ENCODE results near the gene FAM193A.
"Not testable (repeated sequence)": the region's sequence is repeated elsewhere in the genome, so short reads cannot be mapped to it uniquely, and the experiment has no call there.

The FAM193A gene, protein sequence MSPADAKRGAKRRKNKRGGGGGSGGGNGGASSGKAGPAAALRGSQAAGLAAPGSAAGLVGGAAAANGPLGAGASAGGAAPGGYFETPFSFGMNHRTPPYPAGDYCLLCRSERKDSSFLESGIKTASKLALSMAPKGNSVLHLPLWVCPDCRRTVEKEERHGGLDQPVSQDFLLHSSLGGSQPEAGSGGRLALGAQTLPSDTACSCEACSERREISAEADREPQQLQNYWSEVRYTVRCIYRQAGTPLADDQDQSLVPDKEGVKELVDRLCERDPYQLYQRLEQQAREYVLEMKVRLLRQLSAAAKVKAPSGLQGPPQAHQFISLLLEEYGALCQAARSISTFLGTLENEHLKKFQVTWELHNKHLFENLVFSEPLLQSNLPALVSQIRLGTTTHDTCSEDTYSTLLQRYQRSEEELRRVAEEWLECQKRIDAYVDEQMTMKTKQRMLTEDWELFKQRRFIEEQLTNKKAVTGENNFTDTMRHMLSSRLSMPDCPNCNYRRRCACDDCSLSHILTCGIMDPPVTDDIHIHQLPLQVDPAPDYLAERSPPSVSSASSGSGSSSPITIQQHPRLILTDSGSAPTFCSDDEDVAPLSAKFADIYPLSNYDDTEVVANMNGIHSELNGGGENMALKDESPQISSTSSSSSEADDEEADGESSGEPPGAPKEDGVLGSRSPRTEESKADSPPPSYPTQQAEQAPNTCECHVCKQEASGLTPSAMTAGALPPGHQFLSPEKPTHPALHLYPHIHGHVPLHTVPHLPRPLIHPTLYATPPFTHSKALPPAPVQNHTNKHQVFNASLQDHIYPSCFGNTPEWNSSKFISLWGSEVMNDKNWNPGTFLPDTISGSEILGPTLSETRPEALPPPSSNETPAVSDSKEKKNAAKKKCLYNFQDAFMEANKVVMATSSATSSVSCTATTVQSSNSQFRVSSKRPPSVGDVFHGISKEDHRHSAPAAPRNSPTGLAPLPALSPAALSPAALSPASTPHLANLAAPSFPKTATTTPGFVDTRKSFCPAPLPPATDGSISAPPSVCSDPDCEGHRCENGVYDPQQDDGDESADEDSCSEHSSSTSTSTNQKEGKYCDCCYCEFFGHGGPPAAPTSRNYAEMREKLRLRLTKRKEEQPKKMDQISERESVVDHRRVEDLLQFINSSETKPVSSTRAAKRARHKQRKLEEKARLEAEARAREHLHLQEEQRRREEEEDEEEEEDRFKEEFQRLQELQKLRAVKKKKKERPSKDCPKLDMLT (N-terminal part only)

DNA sequence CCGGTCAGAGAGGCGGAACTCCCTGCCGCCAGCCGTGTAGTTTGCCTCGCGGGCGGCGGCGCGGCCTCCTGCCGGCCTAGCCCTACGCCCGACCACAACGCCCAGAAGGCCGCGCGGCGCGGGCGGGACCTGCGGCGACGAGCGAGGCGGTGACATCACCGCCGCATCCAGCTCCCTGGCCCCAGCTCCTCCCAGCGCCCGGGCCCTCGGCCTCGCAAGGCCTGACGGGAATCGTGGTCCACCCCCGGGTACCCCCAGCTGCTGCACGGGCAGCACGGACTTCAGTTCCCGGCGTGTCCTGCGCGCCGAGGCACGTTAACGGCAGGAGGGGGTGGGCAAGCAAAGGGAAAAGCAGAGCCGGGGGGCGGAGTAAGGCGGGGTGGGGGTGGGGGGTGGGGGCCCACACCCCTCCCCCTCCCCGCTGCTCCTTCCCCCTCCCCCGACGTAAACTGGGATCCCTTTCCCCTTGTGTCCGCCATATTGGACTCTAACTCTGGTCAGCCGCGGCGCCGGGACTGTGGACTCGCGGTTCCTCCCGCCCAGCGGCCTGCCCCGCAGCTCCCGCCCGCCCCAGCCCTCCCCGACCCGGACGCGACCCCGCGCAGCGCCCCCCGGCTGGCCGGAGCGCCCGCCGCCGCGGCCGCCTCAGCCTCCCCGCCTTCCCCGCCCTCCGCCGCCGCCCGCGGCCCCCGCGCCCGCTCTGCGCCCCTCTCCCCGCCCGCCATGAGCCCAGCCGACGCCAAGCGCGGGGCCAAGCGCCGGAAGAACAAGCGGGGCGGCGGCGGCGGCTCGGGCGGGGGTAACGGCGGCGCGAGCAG lies at the start of gene FAM193A:
TSS of gene FAM193A (plus strand) at position 455 of the 818 bp plus-strand sequence. CDS start at position 724, 269 bp downstream.
- peak; percentile 87 to 92 for DNase-seq

DNA sequence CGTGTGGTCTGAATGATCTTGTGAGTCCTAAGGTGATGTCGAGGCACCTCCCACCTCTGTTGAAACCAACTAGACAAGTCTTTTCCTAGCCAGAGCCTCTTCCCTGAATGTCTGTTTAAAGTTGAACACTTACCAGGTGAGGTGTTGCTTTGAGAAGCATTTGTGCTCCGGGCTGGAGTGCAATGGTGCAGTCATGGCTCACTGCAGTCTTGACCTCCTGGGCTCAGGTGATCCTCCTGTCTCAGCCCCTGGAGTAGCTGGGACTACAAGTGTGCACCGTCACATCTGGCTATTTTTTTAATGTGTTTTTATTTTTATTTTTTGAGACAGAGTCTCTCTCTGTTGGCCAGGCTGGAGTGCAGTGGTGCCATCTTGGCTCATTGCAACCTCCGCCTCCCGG lies 49.5 kb upstream of the FAM193A start:
- DNase-seq = no peak

DNA sequence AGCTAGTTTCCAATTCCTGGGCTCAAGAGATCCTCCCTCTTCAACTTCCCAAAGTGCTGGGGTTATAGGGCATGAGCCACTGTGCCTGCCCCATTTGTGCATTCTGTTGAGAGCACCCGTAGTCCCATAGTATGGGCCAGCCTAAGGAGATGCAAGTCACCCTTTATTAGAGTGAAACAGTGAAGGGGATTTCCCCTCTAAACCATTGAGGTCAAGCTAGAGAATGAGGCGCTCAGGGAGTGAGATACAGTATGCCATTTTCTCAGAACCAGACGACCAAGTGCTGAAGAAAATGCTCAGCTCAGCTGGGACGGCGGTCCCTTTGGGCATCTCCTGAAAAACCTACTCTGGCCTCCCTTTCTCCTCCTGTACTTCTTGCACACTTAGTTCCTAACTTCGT lies 48.8 kb upstream of the FAM193A start:
- no peak for DNase-seq

DNA sequence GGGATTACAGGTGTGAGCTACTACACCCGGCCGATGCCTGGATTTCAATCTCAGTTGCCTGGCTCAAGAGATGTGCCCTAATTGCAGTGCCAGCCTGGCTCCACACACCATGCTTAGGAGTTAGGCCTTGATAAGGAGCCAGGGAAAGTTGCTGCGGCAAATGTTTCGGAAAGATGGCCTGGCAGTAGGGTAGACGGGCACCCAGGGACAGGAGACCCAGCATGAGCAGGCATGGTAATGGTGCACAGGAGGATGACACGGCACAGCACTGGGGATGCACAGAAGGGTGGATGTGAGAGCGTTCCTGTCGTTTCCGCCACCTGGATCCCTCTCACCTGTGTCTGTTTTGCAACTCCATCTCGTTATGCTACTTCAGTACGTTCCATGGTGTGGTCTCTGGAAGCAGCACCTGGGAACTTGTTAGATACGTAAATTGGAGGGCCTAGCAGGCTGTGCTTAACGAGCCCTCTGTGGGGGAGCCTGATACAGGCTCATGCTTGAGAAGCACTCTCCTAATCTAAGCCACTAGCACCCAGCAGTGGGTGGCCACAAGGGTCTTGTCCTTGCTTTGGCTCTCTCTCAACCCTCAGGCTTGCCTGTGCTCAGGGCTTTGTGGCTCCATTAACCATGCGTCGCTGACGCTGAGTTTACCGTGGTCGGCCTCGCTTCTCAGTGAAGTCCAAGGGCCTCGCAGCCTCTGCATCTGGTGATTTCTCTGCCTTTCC lies 47.2 kb upstream of the FAM193A start:
- DNase-seq = no peak

DNA sequence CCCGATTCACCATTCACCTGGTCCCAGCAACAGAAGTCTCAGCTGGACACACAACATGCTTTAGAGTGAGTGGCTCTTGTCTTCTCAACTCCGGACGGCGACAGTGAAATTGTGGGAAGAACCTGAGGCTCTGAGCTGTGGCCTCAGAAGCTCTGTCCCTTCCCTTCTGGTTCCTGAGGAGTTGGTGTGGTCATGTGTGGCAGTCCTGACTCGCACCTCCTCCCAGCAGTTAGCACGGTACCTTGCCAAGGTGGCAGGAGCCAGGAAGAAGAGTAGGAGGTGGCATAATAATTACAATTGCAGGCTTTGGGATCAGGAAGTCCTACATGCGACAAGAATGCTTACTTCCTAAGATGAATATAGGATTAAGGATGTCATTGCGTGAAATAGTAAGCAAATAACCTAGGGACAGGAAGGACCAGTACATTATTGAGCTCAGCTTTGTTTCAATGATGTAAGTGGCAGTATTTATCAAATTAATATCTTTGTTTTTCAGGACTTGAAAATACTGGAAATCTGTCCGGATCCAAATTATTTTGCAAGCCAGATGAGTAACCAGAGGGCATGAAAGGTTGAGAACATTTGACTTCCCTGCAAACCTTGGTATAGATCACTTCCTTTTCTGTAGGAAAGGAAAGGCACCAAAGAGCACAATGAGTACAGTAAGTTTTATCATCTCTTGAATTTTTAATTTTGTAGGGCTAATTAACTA lies 46.5 kb upstream of the FAM193A start:
- no peak for DNase-seq

DNA sequence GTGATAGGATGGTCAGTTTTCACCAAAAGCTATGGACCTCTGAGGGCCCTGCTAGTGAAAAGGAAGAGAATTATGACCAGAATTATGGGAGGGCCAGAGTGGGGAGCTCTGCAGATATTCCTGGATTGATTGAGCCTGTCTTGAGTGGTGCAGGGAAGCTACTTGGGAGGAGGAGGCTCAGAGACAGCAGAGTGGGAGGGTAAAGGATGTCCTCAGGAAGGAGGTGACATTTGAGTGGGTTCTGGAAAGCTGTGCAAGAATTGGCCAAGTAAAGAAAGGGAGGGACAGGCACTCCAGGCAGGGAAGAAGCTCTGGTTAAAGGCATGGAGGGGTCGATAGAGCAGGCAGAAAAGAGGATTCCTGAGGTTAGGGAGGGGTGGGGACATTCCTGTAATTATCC lies 43.5 kb upstream of the FAM193A start:
- no peak for DNase-seq

DNA sequence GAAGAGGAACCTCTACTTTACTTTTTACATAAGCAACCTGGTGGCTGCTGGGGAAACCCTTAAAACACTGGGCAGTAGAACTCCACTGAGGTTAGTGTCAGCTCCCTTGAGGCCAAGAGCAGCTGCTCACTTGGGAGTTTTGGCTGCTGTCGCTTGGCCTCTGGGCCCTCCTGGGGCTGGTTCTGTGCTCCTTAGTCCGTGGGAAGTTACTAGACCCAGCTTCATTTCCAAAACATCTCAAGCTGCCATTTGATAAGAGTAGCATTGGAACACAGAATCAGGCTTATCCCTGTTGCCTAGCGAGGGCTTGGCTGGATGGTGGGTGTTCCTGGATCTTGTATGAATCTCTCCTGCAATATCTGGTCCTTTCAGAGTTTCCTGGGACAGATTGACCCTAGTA lies 41.5 kb upstream of the FAM193A start:
- no peak for DNase-seq

DNA sequence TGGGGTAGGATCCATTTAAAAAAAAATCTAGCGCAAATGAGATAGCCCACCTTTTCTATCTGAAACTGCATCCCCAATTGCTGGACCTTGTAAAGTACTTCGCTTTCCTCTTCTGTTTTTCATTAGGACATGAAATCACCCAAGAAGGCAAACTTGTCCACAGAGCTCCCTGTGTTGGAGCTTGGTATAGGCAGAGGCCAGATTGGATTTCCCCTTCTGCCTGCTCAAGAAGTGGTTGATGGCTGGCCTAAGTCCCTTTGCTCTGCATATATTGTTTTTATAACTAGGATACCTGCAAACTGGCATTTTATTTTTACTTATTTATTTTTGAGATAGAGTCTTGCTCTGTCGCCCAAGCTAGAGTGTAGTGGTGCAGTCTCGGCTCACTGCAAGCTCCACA lies 39.1 kb upstream of the FAM193A start:
- DNase-seq = no peak

DNA sequence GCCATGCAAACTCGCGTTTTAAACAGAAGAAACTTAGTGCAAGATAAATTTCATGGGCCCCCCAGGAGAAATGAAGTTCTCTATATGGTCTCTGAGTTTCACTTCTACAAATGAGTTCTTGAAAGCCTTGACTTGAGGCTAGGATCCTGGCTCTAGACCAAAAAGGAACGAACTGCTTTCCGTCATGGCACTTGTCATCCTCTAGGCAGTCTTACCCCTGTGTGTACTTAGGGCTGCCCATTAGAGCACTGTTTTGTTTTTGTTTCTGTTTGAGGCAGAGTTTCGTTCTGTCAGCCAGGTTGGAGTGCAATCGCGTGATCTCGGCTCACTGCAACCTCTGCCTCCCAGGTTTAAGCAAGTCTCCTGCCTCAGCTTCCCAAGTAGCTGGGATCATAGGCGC lies 38.5 kb upstream of the FAM193A start:
- DNase-seq = no peak

DNA sequence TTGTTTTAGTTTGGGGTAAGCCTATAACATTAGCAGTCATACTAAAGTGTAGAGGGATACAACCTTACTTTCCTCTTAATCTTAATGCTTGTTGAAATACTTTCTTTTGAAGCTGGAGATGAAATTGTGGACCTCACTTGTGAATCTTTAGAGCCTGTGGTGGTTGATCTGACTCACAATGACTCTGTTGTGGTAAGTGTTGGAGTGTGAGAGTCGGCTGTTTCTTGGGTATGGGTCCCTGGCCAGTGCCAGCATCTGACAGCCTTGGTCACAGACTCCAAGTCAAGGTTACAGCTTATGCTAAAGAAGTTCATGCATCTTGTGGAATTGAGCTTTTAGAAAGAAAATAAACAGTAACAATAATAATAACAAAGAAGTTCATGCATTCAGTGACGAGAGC lies 35.9 kb upstream of the FAM193A start:
- no peak for DNase-seq

DNA sequence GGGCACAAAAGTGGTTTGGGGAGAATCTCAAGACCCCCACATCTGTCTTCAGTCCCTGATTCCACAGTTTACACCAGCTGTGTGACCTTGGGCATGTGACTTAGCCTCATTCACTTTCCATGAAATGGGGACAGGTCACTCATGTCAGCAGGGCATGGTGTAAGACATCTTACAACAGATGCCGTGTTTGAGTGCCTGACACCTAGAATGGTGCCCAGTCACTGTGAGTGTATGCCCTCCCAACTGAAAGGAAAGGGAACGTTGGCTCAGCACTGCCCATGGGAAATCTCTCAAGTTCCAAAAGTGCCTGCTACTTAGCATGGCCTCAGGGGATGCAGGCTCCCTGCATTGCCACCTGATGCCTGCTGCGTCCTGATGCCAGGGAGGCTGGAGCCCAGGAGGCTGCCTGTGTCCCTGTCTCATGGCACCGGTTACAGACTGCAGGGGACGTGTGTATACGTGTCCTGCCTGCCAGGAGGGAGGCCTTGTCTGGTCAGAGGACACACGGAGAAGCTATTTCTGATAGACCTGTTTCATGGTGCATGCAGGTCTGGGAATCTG lies 35.3 kb upstream of the FAM193A start:
- DNase-seq = no peak

DNA sequence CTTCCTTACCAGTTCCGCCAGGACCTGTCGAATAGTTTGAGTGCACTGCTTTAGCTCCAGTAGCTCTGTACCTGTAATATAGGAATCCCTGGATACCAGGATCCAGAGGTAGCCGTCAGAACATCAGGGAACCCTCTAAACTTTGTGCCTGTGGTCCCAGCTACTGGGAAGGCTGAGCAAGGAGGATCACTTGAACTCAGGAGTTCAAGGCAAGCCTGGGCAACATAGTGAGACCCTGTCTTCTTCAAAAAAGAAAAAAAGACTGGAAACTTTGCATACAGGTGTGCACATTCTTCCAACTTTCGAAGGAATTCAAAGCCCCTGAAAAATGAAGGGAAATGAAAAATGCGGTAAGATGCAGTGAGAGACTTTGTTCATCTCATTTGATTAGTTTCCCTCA lies 32.6 kb upstream of the FAM193A start:
- no peak for DNase-seq

DNA sequence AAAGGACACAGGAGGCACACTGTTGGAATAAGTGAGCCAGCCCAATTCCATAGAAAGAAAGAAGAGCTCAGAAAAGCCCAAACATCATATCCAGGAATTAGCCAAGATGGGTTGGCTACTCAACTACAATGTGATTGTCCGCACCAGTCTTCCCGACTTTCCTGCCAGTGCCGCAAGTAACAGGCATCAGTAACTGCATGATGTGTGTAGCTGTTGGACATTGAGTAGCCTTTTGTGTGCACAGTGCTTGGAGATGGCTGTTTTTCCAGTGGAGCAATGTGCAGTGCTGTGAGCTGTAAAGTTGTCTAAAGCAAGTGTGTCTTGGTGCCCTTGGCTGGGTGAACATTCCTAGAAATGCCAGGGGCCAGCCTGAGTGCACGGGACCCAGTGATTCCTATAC lies 29.2 kb upstream of the FAM193A start:
- DNase-seq = no peak

DNA sequence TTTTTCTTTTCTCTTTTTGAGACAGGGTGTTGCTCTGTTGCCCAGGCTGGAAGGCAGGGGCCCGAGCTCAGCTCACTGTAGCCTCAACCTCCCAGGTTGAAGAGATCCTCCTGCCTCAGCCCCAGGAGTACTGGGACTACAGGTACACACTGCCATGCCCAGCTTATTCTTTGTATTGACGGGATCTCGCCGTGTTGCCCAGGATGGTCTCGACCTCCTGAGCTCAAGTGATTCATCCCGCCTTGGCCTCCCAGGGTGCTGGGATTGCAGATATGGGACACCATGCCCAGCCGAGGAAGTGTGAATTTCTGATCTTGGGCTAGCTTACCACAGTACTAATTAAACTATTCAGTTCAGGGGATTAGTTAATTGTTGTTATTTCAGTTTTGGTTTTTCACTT lies 28.6 kb upstream of the FAM193A start:
- no peak for DNase-seq

DNA sequence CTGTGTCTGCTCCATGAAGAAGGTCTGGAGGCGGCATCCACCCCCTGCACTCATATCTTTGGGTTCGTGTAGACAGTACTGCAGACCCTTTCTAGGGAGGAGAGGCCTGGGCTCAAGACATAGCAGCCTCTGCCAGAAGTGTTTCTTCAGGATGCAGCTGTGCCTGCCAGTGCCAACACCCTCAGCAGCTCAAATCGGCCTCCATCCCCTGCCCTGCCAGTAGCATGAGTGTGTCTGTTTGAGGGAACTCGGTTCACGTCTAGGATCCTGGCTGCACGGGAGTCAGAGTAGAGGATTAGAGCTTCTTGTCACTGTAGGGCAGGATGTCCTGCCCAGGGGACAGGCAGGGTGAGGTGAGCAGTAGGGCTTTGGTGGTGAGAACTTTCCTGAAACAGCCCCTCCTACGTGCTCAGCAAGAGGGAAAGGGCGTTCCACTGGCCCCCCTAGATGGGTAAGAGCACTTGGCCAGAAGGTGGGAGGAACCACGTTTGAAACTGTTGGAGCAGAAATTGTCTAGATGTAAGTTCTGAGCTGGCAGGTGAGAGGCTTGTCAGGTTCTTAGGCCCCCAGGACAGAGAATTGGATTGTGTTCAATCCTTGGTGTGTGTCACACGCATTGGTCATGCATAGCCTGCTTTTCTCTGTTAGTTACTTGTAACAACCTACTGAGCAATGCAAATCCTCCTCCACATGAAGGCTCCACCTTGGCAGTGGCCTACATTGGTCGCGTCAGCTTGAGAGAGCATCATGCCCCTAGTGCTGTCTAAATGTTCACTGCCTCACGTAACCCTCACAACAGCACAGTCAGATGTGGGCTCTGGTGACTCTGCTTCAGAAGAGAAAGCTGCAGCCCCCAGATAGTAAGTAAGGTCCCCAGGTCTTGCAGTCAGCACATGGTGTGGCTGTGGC lies 25.8 kb upstream of the FAM193A start:
- DNase-seq = no peak

DNA sequence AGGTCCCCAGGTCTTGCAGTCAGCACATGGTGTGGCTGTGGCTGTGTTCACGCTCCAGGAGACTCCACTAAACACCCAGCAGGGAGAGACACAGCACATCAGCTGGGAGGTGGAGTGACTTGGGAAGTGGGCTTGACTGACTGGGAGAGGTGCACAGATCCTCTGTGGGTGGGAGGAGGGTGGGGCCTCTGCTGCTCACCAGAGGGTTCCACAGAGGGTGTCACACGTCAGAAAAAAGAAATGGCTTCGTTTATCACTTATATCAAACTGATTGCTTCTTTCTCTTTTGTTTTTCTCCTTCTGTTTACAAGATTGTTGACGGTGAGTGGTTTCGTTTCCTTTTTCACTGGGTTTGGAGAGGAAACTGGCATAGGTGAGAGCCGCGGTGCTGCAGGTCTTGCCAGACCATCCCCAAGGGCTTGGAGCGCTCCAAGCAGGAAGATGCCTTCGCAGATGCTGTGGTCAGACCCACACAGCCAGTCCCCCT lies 24.8 kb upstream of the FAM193A start:
- DNase-seq = no peak

DNA sequence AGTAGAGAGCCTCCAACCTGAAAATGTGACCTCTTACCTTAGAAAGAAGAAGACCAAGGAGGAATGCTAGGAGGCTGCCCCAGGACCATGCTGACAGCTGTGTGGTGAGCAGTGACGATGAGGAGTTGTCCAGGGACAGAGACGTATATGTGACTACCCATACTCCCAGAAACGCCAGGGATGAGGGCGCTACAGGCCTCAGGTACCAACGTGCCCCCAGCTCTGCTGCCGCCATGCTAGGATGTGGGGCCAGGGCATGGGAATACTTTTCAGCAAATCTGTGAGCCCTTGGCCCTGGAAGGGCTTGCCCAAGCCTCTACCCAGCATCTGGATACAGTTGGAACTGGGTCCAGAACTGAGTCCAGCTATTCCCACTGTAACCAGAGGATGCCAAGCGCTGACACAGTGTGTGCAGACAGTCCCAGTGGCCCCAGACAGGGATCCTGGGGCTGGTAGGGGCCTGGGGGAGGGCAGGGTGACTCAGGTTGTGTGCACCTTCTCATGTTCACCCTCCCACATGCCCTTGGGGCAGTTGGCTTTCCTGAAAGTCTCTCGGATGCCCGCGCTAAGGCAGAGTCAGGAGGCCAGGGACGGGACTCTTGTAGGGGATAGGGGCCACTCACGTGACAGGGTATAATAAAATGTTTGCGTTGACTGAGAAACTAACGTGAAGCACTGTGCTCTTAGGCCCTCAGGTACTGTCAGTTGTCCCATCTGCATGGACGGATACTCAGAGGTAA lies 23.9 kb upstream of the FAM193A start:
- no peak for DNase-seq

DNA sequence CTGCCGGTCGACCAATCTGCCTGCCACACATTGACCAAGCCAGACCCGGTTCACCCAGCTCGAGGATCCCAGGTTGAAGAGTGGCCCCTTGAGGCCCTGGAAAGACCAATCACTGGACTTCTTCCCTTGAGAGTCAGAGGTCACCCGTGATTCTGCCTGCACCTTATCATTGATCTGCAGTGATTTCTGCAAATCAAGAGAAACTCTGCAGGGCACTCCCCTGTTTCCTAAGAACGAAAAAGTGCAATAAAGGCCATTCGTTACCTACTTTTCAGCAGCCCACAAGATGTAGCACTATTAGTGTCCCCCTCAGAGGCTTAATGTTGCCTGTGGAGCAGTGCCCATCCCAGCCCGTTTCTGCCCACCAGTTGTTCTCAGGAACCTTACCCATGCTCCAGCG lies 22.3 kb upstream of the FAM193A start:
- not testable (repeated sequence) for DNase-seq

DNA sequence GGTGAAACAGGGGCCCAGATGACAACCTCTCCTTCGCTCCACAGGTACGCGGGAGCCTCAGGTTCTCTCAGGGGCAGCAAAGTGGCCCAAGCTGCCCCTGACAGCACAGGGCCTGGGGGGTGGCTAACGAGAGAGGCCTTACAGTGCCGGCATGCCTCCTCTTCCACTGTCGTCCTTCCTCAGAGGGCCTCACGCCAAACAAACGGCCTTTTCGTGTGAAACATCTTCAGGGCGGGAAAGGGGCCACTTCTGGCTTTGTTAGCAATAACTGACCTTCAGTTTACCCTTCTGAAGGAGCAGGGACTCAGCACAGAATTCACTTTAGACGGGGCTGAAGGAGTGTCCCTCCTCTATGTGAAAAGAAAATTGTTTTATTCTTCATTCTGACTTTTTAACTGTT lies 21.5 kb upstream of the FAM193A start:
- DNase-seq = not testable (repeated sequence)

Measured in SHP77 (cell line).